ENCODE results near the gene INTS14. TPM values are rescaled to one million over a fixed set of nuclear protein-coding genes. Genes with fewer than 3 reads are reported as not detected.
"Not testable (repeated sequence)": the region's sequence is repeated elsewhere in the genome, so short reads cannot be mapped to it uniquely, and the experiment has no call there.

INTS14 gene
- polyA plus RNA-seq, 3 donors: 46.4 to 55.7 (median 48.6) TPM

GRCh38 chr15:65551183-65551582 lies 59.7 kb downstream of the INTS14 start:
- no peak for DNase-seq (ENCODE audit: extremely low read depth in 1 of 11, low read depth in 9 of 11, low spot score in 4 of 11)

GRCh38 chr15:65550681-65551098 lies 60.2 kb downstream of the INTS14 start:
- no peak for DNase-seq (ENCODE audit: extremely low read depth in 1 of 11, low read depth in 9 of 11, low spot score in 4 of 11)

GRCh38 chr15:65549288-65549687 lies 61.6 kb downstream of the INTS14 start:
- DNase-seq (ENCODE audit: extremely low read depth in 1 of 11, low read depth in 9 of 11, low spot score in 4 of 11): not testable (repeated sequence)

- no peak for DNase-seq (ENCODE audit: extremely low read depth in 1 of 11, low read depth in 9 of 11, low spot score in 4 of 11)
Observed at GRCh38 chr15:65547841-65548240, 63.1 kb downstream of the INTS14 start.

- DNase-seq (ENCODE audit: extremely low read depth in 1 of 11, low read depth in 9 of 11, low spot score in 4 of 11): no peak
Observed at GRCh38 chr15:65541231-65541820, 69.6 kb downstream of the INTS14 start.

GRCh38 chr15:65540314-65540713 lies 70.6 kb downstream of the INTS14 start:
- DNase-seq (ENCODE audit: extremely low read depth in 1 of 11, low read depth in 9 of 11, low spot score in 4 of 11): no peak

GRCh38 chr15:65535192-65535591 lies 75.7 kb downstream of the INTS14 start:
- DNase-seq (ENCODE audit: extremely low read depth in 1 of 11, low read depth in 9 of 11, low spot score in 4 of 11): no peak

- no peak for DNase-seq (ENCODE audit: extremely low read depth in 1 of 11, low read depth in 9 of 11, low spot score in 4 of 11)
Observed at GRCh38 chr15:65533057-65533756, 77.7 kb downstream of the INTS14 start.

- no peak for DNase-seq (ENCODE audit: extremely low read depth in 1 of 11, low read depth in 9 of 11, low spot score in 4 of 11)
Observed at GRCh38 chr15:65532738-65533051, 78.2 kb downstream of the INTS14 start.

GRCh38 chr15:65530318-65531111 lies 80.4 kb downstream of the INTS14 start, which contains the start of gene HACD3:
TSS of gene HACD3 (plus strand) at chr15:65530463. CDS start at chr15:65530632, 169 bp downstream.
- peak; percentile 59 to 84 (median 79) for DNase-seq (ENCODE audit: extremely low read depth in 1 of 11, low read depth in 9 of 11, low spot score in 4 of 11)

- DNase-seq (ENCODE audit: extremely low read depth in 1 of 11, low read depth in 9 of 11, low spot score in 4 of 11): peak in 1 of 11 donors; percentile 17
Observed at GRCh38 chr15:65529762-65530317, 81.1 kb downstream of the INTS14 start.

Other genes starting within 250 kb of the INTS14 start
- 10 to 100 TPM in 1 of 3 donors, 1 to 10 TPM in 2; 7.5 to 10.6 (median 7.5) TPM for gene IGDCC3, start 233.1 kb downstream of the INTS14 start, polyA plus RNA-seq (ENCODE audit: insufficient read length in 3 of 3)
- 10 to 100 TPM; 11.1 to 13.6 (median 12.5) TPM for gene IGDCC4, start 188.2 kb downstream of the INTS14 start, polyA plus RNA-seq (ENCODE audit: insufficient read length in 3 of 3)
- 10 to 100 TPM; 25.3 to 31.5 (median 26.9) TPM for gene DPP8, start 93.4 kb downstream of the INTS14 start, polyA plus RNA-seq (ENCODE audit: insufficient read length in 3 of 3)
- gene HACD3, start 80.7 kb downstream of the INTS14 start, polyA plus RNA-seq (ENCODE audit: insufficient read length in 3 of 3): 100 to 1,000 TPM; 159 to 196 (median 165) TPM
- gene SLC24A1, start 10.8 kb upstream of the INTS14 start, polyA plus RNA-seq (ENCODE audit: insufficient read length in 3 of 3): 10 to 100 TPM; 18.8 to 23.2 (median 19.7) TPM
- gene DENND4A, start 181.2 kb upstream of the INTS14 start, polyA plus RNA-seq (ENCODE audit: insufficient read length in 3 of 3): 10 to 100 TPM; 14.8 to 21.2 (median 17.0) TPM